ENCODE measurements around the gene C1QTNF3.
A peak's percentile ranks its signal among the peaks of the same experiment; 100 is the strongest.

DNA sequence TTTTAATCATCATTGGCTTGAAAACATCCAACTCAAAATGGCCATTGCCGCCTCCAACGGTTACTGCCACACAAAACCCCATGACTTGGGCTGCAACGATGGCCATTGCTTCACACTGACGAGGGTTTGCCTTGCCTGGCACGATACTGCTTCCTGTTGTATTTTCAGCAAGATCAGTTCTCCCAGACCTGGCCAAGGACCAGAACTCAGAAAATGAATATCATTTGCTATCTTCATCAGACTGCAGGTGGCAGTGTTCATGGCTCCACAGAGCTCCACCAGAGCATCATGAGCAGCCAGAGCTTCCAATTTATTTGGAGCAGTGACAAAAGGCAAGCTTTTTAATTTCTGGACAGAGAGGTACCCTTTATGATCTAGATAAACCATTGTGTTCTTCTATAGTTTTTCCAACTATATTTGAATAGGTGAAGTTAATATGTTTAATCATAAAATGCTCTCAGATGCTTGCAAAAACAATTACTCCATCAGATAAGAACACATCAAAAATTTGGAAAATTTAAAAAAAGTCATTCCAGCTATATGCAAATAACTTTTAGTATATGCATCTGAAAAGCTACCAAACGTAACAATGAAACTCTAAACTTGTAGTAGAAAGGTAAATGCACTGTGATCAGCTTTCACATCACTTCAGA lies 45.6 kb downstream of the C1QTNF3 start:
- TF ChIP-seq, protein P1, sequence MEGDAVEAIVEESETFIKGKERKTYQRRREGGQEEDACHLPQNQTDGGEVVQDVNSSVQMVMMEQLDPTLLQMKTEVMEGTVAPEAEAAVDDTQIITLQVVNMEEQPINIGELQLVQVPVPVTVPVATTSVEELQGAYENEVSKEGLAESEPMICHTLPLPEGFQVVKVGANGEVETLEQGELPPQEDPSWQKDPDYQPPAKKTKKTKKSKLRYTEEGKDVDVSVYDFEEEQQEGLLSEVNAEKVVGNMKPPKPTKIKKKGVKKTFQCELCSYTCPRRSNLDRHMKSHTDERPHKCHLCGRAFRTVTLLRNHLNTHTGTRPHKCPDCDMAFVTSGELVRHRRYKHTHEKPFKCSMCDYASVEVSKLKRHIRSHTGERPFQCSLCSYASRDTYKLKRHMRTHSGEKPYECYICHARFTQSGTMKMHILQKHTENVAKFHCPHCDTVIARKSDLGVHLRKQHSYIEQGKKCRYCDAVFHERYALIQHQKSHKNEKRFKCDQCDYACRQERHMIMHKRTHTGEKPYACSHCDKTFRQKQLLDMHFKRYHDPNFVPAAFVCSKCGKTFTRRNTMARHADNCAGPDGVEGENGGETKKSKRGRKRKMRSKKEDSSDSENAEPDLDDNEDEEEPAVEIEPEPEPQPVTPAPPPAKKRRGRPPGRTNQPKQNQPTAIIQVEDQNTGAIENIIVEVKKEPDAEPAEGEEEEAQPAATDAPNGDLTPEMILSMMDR (IDR thresholded peaks at IDR 0.05), result peak; percentile 39 to 60 (median 49)
- TF ChIP-seq POLR2A (IDR thresholded peaks at IDR 0.05) (no peak), EP300 (IDR thresholded peaks at IDR 0.05) (peak in 1 of 2 donors; percentile 60)

All from tibial nerve (tissue), 4 donors.